HG03460 (cell line): Measurements from ENCODE around the gene ELOVL7.
"Not testable (repeated sequence)": the region's sequence is repeated elsewhere in the genome, so short reads cannot be mapped to it uniquely, and the experiment has no call there.

ENCODE experiments used
- ATAC-seq: cut with Tn5 transposase; IDR thresholded peaks from one replicate; pipeline ENCODE4 v1.9.1; 2021; ENCODE audit not compliant: unreplicated experiment

The ELOVL7 gene

GRCh38 chr5:60718166-60718892 lies 125.7 kb downstream of the ELOVL7 start:
- no peak for ATAC-seq

GRCh38 chr5:60715201-60715928 lies 128.7 kb downstream of the ELOVL7 start:
- not testable (repeated sequence) for ATAC-seq

GRCh38 chr5:60712950-60713349 lies 131.1 kb downstream of the ELOVL7 start:
- ATAC-seq, result no peak

- not testable (repeated sequence) for ATAC-seq
These were observed 132.2 kb downstream of the ELOVL7 start for GRCh38 chr5:60711892-60712291.

GRCh38 chr5:60710362-60710761 lies 133.7 kb downstream of the ELOVL7 start:
- no peak for ATAC-seq

- no peak for ATAC-seq
These were observed 138.9 kb downstream of the ELOVL7 start for GRCh38 chr5:60705144-60705543.

GRCh38 chr5:60703944-60704343 lies 140.1 kb downstream of the ELOVL7 start:
- no peak for ATAC-seq
